ENCODE measurements around the gene ANAPC10.

Gene ANAPC10

DNA sequence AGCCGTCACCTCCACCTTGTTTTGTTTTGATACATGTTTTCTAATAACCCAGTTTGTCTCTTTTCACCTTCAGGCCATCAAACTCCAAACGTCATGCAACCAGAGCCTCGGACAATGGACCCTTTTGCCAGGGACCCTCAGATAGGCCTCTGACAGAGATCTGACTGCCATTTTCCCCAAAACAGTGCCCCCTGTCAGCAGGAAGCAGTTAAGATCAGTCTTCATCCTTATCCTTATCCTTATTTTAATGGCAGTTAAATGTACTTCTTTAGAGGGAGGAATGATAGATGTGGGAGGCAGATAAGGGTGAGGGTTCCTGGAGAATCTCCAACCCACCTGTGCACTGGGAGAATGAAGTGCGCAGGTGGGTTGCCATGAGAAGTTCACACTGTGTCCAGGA lies 135.7 kb downstream of the ANAPC10 start:
- no peak overlapping the region for H3K4me3 ChIP-seq (ENCODE audit: low read depth, low read length)
- H3K36me3 ChIP-seq, result no peaks in the 10 kb centered on the region
- H3K9me3 ChIP-seq (ENCODE audit: severe bottlenecking), result peaks cover 11% of the 10 kb centered on the region
- DNase-seq, result no peak
- H3K27ac ChIP-seq, result no peak overlapping the region
- no peak for TF ChIP-seq CTCF (IDR thresholded peaks at IDR 0.05; ENCODE audit: low read depth, low read length)
- H3K27me3 ChIP-seq (ENCODE audit: insufficient read depth, low read depth, severe bottlenecking), result no peaks in the 10 kb centered on the region

DNA sequence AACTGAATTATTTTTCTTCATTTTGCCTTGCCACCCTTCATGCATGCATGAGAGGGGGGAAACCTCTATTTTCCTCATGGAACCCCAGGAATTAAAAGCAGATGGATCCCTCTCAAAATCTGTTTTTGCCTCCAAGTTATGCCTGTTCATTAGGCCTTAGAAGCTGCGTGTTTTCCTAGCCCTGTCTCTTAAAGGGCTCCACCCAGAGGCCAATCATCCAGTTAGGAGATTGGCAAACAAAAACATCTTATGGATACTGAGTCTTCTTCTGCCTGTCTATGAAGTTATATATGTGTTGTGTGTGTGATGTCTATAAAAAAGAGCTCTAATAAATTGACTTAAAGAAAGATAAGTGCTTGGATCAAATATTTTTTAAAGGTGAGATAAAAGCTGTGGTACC lies 142.9 kb downstream of the ANAPC10 start:
- peak; percentile 78 for DNase-seq
- H3K27me3 ChIP-seq (ENCODE audit: insufficient read depth, low read depth, severe bottlenecking), result no peaks in the 10 kb centered on the region
- H3K9me3 ChIP-seq (ENCODE audit: severe bottlenecking), result peaks cover 37% of the 10 kb centered on the region
- no peaks in the 10 kb centered on the region for H3K36me3 ChIP-seq
- H3K27ac ChIP-seq, result peak overlapping the region; percentile 86
- H3K4me3 ChIP-seq (ENCODE audit: low read depth, low read length), result no peak overlapping the region; the same call in 1 of the 2 replicates
- peak; percentile 56 for TF ChIP-seq CTCF (IDR thresholded peaks at IDR 0.05; ENCODE audit: low read depth, low read length)

DNA sequence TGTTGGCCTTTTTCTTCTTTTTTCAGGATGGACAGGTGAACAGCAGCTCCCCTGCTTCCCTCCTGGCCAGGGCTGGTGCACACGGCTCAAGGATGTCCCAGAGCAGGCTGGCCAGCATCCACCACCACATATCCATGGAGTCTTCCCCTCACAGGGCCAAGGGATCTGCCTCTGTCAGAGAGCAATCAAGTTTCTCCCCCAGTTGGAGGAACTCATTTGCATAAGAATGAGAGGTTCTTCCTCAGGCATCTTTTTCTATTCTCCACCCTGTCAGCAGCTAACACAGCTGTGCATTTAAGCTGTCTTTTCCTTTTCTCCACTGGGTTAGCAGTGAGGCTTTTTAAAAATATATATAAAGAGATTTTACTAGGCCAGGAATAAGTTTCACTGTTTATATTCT lies 143.8 kb downstream of the ANAPC10 start:
- H3K27me3 ChIP-seq (ENCODE audit: insufficient read depth, low read depth, severe bottlenecking), result no peaks in the 10 kb centered on the region
- TF ChIP-seq CTCF (IDR thresholded peaks at IDR 0.05; ENCODE audit: low read depth, low read length), result no peak

GRCh38 chr4:144948421-144948820 lies 149.6 kb downstream of the ANAPC10 start:
- TF ChIP-seq CTCF (IDR thresholded peaks at IDR 0.05; ENCODE audit: low read depth, low read length), result no peak

More for the DNA sequence above, 143.8 kb downstream of the ANAPC10 start:
- DNase-seq, result peak; percentile 19
- no peaks in the 10 kb centered on the region for H3K36me3 ChIP-seq
- H3K4me3 ChIP-seq (ENCODE audit: low read depth, low read length), result no peak overlapping the region
- H3K9me3 ChIP-seq (ENCODE audit: severe bottlenecking), result peaks cover 33% of the 10 kb centered on the region
- peak overlapping the region; percentile 86 for H3K27ac ChIP-seq

GRCh38 chr4:144948009-144948408 lies 150.0 kb downstream of the ANAPC10 start:
- no peaks in the 10 kb centered on the region for H3K27me3 ChIP-seq (ENCODE audit: insufficient read depth, low read depth, severe bottlenecking)
- H3K27ac ChIP-seq, result peak overlapping the region; percentile 61
- DNase-seq, result peak; percentile 75
- H3K4me3 ChIP-seq (ENCODE audit: low read depth, low read length), result peak overlapping the region; percentile 8
- H3K9me3 ChIP-seq (ENCODE audit: severe bottlenecking), result peaks cover 10% of the 10 kb centered on the region
- no peak for TF ChIP-seq CTCF (IDR thresholded peaks at IDR 0.05; ENCODE audit: low read depth, low read length)
- H3K36me3 ChIP-seq, result no peaks in the 10 kb centered on the region

More at GRCh38 chr4:144948421-144948820, 149.6 kb downstream of the ANAPC10 start:
- H3K36me3 ChIP-seq, result no peaks in the 10 kb centered on the region
- peak overlapping the region; percentile 61 for H3K27ac ChIP-seq
- no peaks in the 10 kb centered on the region for H3K27me3 ChIP-seq (ENCODE audit: insufficient read depth, low read depth, severe bottlenecking)
- no peak for DNase-seq
- H3K4me3 ChIP-seq (ENCODE audit: low read depth, low read length), result peak overlapping the region; percentile 8
- peaks cover 13% of the 10 kb centered on the region for H3K9me3 ChIP-seq (ENCODE audit: severe bottlenecking)
